ENCODE measurements around the gene KIF20B. TPM values are rescaled to one million over a fixed set of nuclear protein-coding genes. Genes with fewer than 3 reads are reported as not detected.

KIF20B gene
- total and polyA plus RNA-seq, 2 of the 13 experiments (the other 11 are each of a cell fraction or from before 2014, with no cell fraction given) = 3.5 to 38.6 TPM

GRCh38 chr10:89789188-89789877, 87.9 kb downstream of the KIF20B start:
- Histone ChIP-seq H4K20me1 (ENCODE audit: insufficient read depth, low read length) (no peaks in the 10 kb centered on the region), H3K4me2 (ENCODE audit: low read depth, low read length) (no peak overlapping the region), H3K79me2 (ENCODE audit: insufficient read depth, low read length) (no peaks in the 10 kb centered on the region), H3K9ac (ENCODE audit: insufficient read depth, low read depth, low read length) (no peak overlapping the region), H3K4me1 (ENCODE audit: insufficient read depth, low read length) (no peaks in the 10 kb centered on the region), H3K4me3 (replicated peaks in 1 of 3; ENCODE audit: insufficient read depth in 1 of 3, low read depth in 2 of 3, low read length in 3 of 3) (no peak overlapping the region), H3K9me3 (ENCODE audit: low read length) (no peaks in the 10 kb centered on the region), H3K27ac (ENCODE audit: extremely low read length, insufficient read depth, low read length) (no peak overlapping the region), H3K36me3 (replicated peaks in 1 of 2; ENCODE audit: control insufficient read depth in 1 of 2, insufficient read depth in 2 of 2, low read length in 2 of 2) (no peaks in the 10 kb centered on the region), H2AFZ (ENCODE audit: low read length) (no peak overlapping the region), H3K27me3 (ENCODE audit: control insufficient read depth in 1 of 2, insufficient read depth in 2 of 2, low read length in 2 of 2) (no peaks in the 10 kb centered on the region)
- in situ Hi-C loops (cut with HindIII; ENCODE audit: extremely low pct_ligation_motif_present, low pct_unique_long_range_greater_than_20kb) = loop anchor here (25.0 kb wide), 1 partner anchor 523 kb away; no protein-coding TSS in a partner anchor
- ChIA-PET POLR2A (no interaction called here), CTCF (ENCODE audit: low intra/inter-chr PET ratio, low total read pairs) (no interaction called here)
- no peak for FAIRE-seq
- DNase-seq (ENCODE audit: low spot score) = no peak
- no TSS peak for BruUV-seq (replicated peaks)
- 51% methylated on average over 4 of the region's 7 CpGs for WGBS (ENCODE audit: low lambda C conversion rate)
- peak; percentile 29; the same call in 1 of the 3 replicates for ATAC-seq
- TF ChIP-seq CHCHD3 (CRISPR knock-in tag; IDR thresholded peaks at IDR 0.05) (no peak), CERS6 (CRISPR knock-in tag; IDR thresholded peaks at IDR 0.05) (no peak), RELA (CRISPR knock-in tag; IDR thresholded peaks at IDR 0.05) (no peak), ZNF207 (IDR thresholded peaks at IDR 0.05; ENCODE audit: borderline replicate concordance) (no peak), ZSCAN29 (CRISPR knock-in tag; conservative IDR thresholded peaks at IDR 0.05) (no peak), ZNF678 (CRISPR knock-in tag; IDR thresholded peaks at IDR 0.05) (no peak), ZMYM2 (CRISPR knock-in tag; IDR thresholded peaks at IDR 0.05) (no peak), MED8 (CRISPR knock-in tag; IDR thresholded peaks at IDR 0.05; ENCODE audit: insufficient replicate concordance) (no peak), ZNF768 (CRISPR knock-in tag; IDR thresholded peaks at IDR 0.05) (no peak), JARID2 (CRISPR knock-in tag; IDR thresholded peaks at IDR 0.05; ENCODE audit: insufficient replicate concordance) (no peak), BORCS8-MEF2B (CRISPR knock-in tag; IDR thresholded peaks at IDR 0.05) (no peak), FOXA3 (CRISPR knock-in tag; IDR thresholded peaks at IDR 0.05) (no peak), ELK4 (CRISPR knock-in tag; IDR thresholded peaks at IDR 0.05; ENCODE audit: borderline replicate concordance) (no peak), PBX3 (CRISPR knock-in tag; IDR thresholded peaks at IDR 0.05; ENCODE audit: borderline replicate concordance) (no peak), ZNF317 (CRISPR knock-in tag; IDR thresholded peaks at IDR 0.05) (no peak), FOXC1 (CRISPR knock-in tag; IDR thresholded peaks at IDR 0.05; ENCODE audit: borderline replicate concordance) (no peak), STAG1 (CRISPR knock-in tag; IDR thresholded peaks at IDR 0.05) (no peak), GLMP (CRISPR knock-in tag; IDR thresholded peaks at IDR 0.05; ENCODE audit: borderline replicate concordance) (no peak)
- intact Hi-C loops (cut with micrococcal nuclease; ENCODE audit: unreplicated experiment) = no loop called here
